RWPE1 (cell line): ENCODE data around the gene SPATA13.
A peak's percentile ranks its signal among the peaks of the same experiment; 100 is the strongest.
"Not testable (repeated sequence)": the region's sequence is repeated elsewhere in the genome, so short reads cannot be mapped to it uniquely, and the experiment has no call there.

Source experiments
- CTCF ChIA-PET: fragments of 350-600 bp; sonication (Branson Sonifier 250); formaldehyde crosslinking; extraction: SDS; loops from one replicate; lab custom pipeline; 2021; lab: Yijun Ruan, JAX
- POLR2A ChIA-PET: fragments of 400-600 bp; formaldehyde crosslinking; extraction: SDS; loops from one replicate; lab custom pipeline; 2020; ENCODE audit warnings: antibody characterized with exemption; ENCODE audit not compliant: low non-redundant PET; lab: Yijun Ruan, JAX
- DNase-seq: peaks from one replicate; pipeline ENCODE4 v3.0.0; 2012; ENCODE audit warnings: low spot score
- H3K27ac ChIP-seq: fragments of 450-650 bp; 2 replicates; pipeline ENCODE4 v1.5.1; 2017
- TF ChIP-seq, protein P1 (sequence below): fragments of 450-650 bp; conservative IDR thresholded peaks from 2 replicates; pipeline ENCODE4 v1.5.1; 2017; ENCODE audit warnings: low read depth, mild to moderate bottlenecking

SPATA13 gene

DNA sequence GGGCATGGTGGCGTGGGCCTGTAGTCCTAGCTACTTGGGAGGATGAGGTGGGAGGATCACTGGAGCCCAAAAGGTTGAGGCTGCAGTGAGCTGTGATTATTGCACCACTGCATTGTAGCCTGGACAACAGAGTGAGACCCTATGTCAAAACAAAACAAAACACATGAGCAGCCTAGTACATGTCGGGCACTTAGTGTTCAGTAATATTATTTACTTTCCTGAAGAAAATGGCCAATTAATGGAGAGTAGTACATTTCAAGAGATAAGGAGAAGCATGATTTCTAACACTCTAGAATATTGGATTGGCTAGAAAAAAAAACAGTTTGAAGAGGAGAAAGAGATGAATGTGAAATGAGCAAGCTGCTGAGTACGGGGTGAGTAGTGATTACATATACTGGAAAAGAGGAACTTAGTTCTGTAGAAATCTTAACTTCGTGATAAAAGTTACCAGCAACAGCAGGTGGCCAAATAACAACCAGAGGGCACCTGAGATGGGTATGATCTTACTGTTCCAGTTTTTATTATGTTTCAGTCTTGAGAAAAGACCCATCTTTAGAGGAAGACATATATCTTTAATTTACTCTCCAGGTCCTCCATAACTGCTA is 36.2 kb downstream of the SPATA13 start:
- TF ChIP-seq, protein P1, sequence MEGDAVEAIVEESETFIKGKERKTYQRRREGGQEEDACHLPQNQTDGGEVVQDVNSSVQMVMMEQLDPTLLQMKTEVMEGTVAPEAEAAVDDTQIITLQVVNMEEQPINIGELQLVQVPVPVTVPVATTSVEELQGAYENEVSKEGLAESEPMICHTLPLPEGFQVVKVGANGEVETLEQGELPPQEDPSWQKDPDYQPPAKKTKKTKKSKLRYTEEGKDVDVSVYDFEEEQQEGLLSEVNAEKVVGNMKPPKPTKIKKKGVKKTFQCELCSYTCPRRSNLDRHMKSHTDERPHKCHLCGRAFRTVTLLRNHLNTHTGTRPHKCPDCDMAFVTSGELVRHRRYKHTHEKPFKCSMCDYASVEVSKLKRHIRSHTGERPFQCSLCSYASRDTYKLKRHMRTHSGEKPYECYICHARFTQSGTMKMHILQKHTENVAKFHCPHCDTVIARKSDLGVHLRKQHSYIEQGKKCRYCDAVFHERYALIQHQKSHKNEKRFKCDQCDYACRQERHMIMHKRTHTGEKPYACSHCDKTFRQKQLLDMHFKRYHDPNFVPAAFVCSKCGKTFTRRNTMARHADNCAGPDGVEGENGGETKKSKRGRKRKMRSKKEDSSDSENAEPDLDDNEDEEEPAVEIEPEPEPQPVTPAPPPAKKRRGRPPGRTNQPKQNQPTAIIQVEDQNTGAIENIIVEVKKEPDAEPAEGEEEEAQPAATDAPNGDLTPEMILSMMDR = no peak
- ChIA-PET POLR2A (no interaction called here), CTCF (interaction anchor here (1.0 kb wide), 1 partner anchor 137 kb away, joined by 3 read pairs; no protein-coding TSS in a partner anchor)
- no peak for DNase-seq
- H3K27ac ChIP-seq = no peak overlapping the region

- POLR2A ChIA-PET = no interaction called here
- TF ChIP-seq, protein P1 = no peak
These were observed 38.5 kb downstream of the SPATA13 start for GRCh38 chr13:24199016-24199415.

DNA sequence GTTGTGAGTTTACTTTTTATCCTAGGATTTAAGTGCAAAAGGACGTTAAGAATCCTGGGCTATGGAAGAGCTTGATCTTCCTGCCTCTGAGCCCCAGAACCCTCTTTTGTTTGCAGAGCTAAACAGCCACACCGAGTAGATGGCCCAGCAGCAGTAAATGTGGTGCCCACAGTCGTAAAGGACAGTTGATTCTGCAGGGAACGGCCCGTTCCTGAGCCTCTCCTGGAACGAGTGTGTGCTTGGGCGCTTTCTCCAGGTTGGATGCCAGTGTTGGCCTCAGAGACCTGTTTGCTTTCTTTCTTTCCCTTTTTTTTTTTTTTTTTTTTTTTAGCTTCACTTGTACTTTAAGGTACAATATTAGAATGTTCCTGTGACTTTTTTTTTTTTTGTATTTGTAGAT is 41.7 kb downstream of the SPATA13 start:
- TF ChIP-seq, protein P1 = no peak
- POLR2A ChIA-PET = no interaction called here
- DNase-seq = no peak
- no peak overlapping the region for H3K27ac ChIP-seq
- CTCF ChIA-PET = no interaction called here

More at GRCh38 chr13:24199016-24199415, 38.5 kb downstream of the SPATA13 start:
- no peak overlapping the region for H3K27ac ChIP-seq
- DNase-seq = no peak
- CTCF ChIA-PET = no interaction called here

- no peak overlapping the region for H3K27ac ChIP-seq
- CTCF ChIA-PET = interaction anchor here (0.5 kb wide), 1 partner anchor 37 kb away, joined by 3 read pairs; no protein-coding TSS in a partner anchor
- DNase-seq = no peak
- POLR2A ChIA-PET = no interaction called here
- TF ChIP-seq, protein P1 = no peak
These were observed 42.8 kb downstream of the SPATA13 start for GRCh38 chr13:24203273-24203672.

DNA sequence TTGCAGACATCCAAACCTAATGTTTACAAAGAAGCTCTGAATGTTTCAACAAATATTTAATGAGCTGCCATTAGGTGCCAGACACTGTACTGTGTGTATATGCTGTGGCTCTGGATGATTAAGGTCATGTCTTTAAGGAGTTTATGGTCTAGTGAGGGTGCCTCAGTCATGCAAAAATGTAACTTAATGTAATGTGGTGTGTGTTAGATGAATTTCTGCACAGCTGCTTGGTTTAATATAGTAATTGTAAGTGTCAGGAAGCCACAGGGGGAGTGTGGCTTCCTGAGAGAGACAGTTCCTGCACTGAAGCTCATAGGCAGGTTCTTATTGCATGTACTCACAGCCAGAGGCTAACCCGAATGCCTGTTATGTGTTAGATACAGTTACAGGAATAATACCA is 43.3 kb downstream of the SPATA13 start:
- CTCF ChIA-PET = no interaction called here
- TF ChIP-seq, protein P1 = no peak
- H3K27ac ChIP-seq = no peak overlapping the region
- POLR2A ChIA-PET = no interaction called here
- no peak for DNase-seq

DNA sequence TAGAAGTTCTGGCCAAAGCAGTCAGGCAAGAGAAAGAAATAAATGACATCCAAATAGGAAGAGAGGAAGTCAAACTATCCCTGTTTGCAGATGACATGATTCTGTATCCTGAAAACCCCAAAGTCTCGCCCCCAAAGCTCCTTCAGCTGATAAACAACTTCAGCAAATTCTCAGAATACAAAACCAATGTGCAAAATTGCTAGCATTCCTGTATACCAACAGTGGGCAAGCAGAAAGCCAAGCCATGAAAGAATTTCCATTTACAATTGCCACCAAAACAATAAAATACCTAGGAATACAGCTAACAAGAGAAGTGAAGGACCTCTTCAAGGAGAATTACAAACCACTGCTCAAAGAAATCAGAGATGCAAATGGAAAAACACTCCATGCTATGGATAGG is 44.6 kb downstream of the SPATA13 start:
- CTCF ChIA-PET, H3K27ac ChIP-seq, POLR2A ChIA-PET, DNase-seq: not testable (repeated sequence)

GRCh38 chr13:24207841-24208667 is 47.5 kb downstream of the SPATA13 start:
- CTCF ChIA-PET = interaction anchor here (0.6 to 1.2 kb wide), 3 partner anchors 142 to 1649 kb away, joined by 3 to 4 read pairs (median 3); no protein-coding TSS in a partner anchor
- H3K27ac ChIP-seq = no peak overlapping the region
- TF ChIP-seq, protein P1 = no peak
- peak; percentile 52 for DNase-seq
- POLR2A ChIA-PET = no interaction called here
